Measurements from ENCODE around the gene TMPRSS11A. TPM values are rescaled to one million over a fixed set of nuclear protein-coding genes. Genes with fewer than 3 reads are reported as not detected.

Gene TMPRSS11A
- total RNA-seq, 1 experiment from 2014 or later, result not detected

- CTCF ChIA-PET, result no interaction called here
- no peaks in the 10 kb centered on the region for H3K36me3 ChIP-seq (ENCODE audit: control insufficient read depth, insufficient read depth, low read length)
- H3K4me1 ChIP-seq (ENCODE audit: control insufficient read depth, insufficient read depth, low read length), result no peaks in the 10 kb centered on the region
- DNase-seq (ENCODE audit: low read depth, low spot score) (no peak), ATAC-seq (no peak)
- H3K27ac ChIP-seq (ENCODE audit: low read length), result no peak overlapping the region
- intact Hi-C loops (cut with micrococcal nuclease; ENCODE audit: unreplicated experiment) (loop anchor here (5.0 kb wide), 2 partner anchors 39 to 364 kb away; partner anchors contain the start of gene CENPC), in situ Hi-C loops (cut with HindIII; ENCODE audit: low pct_unique_long_range_greater_than_20kb, low sequenced_read_pairs) (no loop called here)
- no TSS peak for BruUV-seq (replicated peaks)
- no peaks in the 10 kb centered on the region for H3K27me3 ChIP-seq (ENCODE audit: control insufficient read depth, insufficient read depth, low read length)
- POLR2A ChIA-PET, result no interaction called here
- no peaks in the 10 kb centered on the region for H3K9me3 ChIP-seq (ENCODE audit: control insufficient read depth, insufficient read depth, low read depth, low read length)
- no peak for TF ChIP-seq REST (IDR thresholded peaks at IDR 0.05; ENCODE audit: insufficient read depth in 1 of 2, low read depth in 2 of 2, low read length in 1 of 2)
- TF ChIP-seq CTCF (IDR thresholded peaks at IDR 0.05), result no peak
- no peak for TF ChIP-seq SIN3A (IDR thresholded peaks at IDR 0.05; ENCODE audit: borderline replicate concordance, insufficient read depth, low read depth, low read length)
- TF ChIP-seq TCF7L2 (IDR thresholded peaks at IDR 0.05; ENCODE audit: low read depth, low read length), result no peak
- no peak for TF ChIP-seq POLR2AphosphoS5 (IDR thresholded peaks at IDR 0.05; ENCODE audit: low read depth, low read length)
- H3K4me3 ChIP-seq (ENCODE audit: low read depth in 2 of 2, low read length in 2 of 2), result no peak overlapping the region
Measured at GRCh38 chr4:67911141-67911540, 52.2 kb downstream of the TMPRSS11A start.

GRCh38 chr4:67910585-67910905 is 52.7 kb downstream of the TMPRSS11A start:
- intact Hi-C loops (cut with micrococcal nuclease; ENCODE audit: unreplicated experiment) (loop anchor here (5.0 kb wide), 2 partner anchors 38 to 363 kb away; partner anchors contain the start of gene CENPC), in situ Hi-C loops (cut with HindIII; ENCODE audit: low pct_unique_long_range_greater_than_20kb, low sequenced_read_pairs) (no loop called here)
- ChIA-PET CTCF (no interaction called here), POLR2A (no interaction called here)
- Histone ChIP-seq H3K27ac (ENCODE audit: low read length) (no peak overlapping the region), H3K4me1 (ENCODE audit: control insufficient read depth, insufficient read depth, low read length) (no peaks in the 10 kb centered on the region), H3K36me3 (ENCODE audit: control insufficient read depth, insufficient read depth, low read length) (no peaks in the 10 kb centered on the region), H3K27me3 (ENCODE audit: control insufficient read depth, insufficient read depth, low read length) (no peaks in the 10 kb centered on the region), H3K4me3 (ENCODE audit: low read depth in 2 of 2, low read length in 2 of 2) (no peak overlapping the region), H3K9me3 (ENCODE audit: control insufficient read depth, insufficient read depth, low read depth, low read length) (no peaks in the 10 kb centered on the region)
- TF ChIP-seq CTCF (IDR thresholded peaks at IDR 0.05) (peak; percentile 20; the same call in 1 of the 2 replicates), POLR2AphosphoS5 (IDR thresholded peaks at IDR 0.05; ENCODE audit: low read depth, low read length) (no peak), TCF7L2 (IDR thresholded peaks at IDR 0.05; ENCODE audit: low read depth, low read length) (no peak), REST (IDR thresholded peaks at IDR 0.05; ENCODE audit: insufficient read depth in 1 of 2, low read depth in 2 of 2, low read length in 1 of 2) (no peak), SIN3A (IDR thresholded peaks at IDR 0.05; ENCODE audit: borderline replicate concordance, insufficient read depth, low read depth, low read length) (no peak)
- no TSS peak for BruUV-seq (replicated peaks)
- ATAC-seq (no peak), DNase-seq (ENCODE audit: low read depth, low spot score) (no peak)
